Activated T-helper 2 cell treated with anti-CD3 and anti-CD28 coated beads, Interferon-gamma antibody, Interleukin-2, Interleukin-4, amounts not matched to agents 10 μg/mL and 5 μg/mL and 100 μg/mL, durations not matched to agents 14 hours and 24 hours and 36 hours (primary cell): ENCODE measurements around the gene ZNF578. TPM values are rescaled to one million over a fixed set of nuclear protein-coding genes. Genes with fewer than 3 reads are reported as not detected.
"Not testable (repeated sequence)": the region's sequence is repeated elsewhere in the genome, so short reads cannot be mapped to it uniquely, and the experiment has no call there.

Experiments used
- DNase-seq: peaks from one replicate; pipeline ENCODE4 v3.0.0; 2021; ENCODE audit warnings: low spot score
- H3K27ac Mint-ChIP-seq: one replicate; pipeline ENCODE4 v1.8.0; 2021; ENCODE audit warnings: mixed read lengths
- H3K27me3 Mint-ChIP-seq: one replicate; pipeline ENCODE4 v1.8.0; 2021; ENCODE audit warnings: low read depth, mixed read lengths
- H3K36me3 Mint-ChIP-seq: one replicate; pipeline ENCODE4 v1.8.0; 2021; ENCODE audit warnings: low read depth, mixed read lengths
- H3K4me1 Mint-ChIP-seq: one replicate; pipeline ENCODE4 v1.8.0; 2021; ENCODE audit warnings: low read depth, mixed read lengths
- H3K4me3 Mint-ChIP-seq: one replicate; pipeline ENCODE4 v1.8.0; 2021; ENCODE audit warnings: low read depth, mild to moderate bottlenecking, moderate library complexity, mixed read lengths
- H3K9me3 Mint-ChIP-seq: one replicate; pipeline ENCODE4 v1.8.0; 2021; ENCODE audit warnings: mixed read lengths
- intact Hi-C: fragments of 100-400 bp; cut with micrococcal nuclease; formaldehyde crosslinking; loops from one replicate; pipeline ENCODE4 v1.15.1; 2023
- total RNA-seq: library from RNA; stranded (reverse); gene quantifications from 2 replicates; pipeline ENCODE4 v1.2.3, GENCODE V29; 2022

ZNF578 gene
- total RNA-seq, 1 donor from 2014 or later, result 0.21 TPM

DNA sequence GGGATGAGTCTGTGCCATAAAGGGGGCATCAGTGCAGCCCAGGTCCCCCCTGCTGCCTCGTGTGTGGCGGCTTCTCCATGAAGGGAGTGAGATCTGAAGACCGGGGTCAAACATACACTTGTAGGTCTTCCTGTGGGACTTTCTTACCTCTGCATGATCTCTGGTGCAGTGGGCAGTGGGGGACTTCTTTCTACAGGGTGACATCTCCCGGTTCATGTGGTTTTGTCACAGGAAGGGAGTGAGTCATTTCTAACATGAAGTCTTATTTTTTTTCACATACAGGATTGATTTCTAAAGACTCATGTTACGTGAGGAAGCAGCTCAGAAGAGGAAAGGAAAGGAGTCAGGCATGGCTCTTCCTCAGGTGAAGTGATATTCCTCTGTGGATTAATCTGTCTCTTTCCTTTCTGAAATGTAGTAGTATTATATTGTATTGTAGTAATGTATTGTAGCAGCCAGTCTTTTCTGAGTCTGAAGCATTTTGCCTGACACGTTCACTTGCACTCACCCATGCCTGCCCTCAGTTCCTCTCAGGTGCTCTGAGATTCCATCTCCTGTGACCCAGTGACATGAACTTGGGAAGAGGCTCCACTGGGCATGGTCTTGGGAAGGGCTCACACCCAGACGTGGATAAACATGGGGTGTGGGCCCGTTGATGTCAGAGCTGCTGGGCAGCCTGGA lies 89.8 kb downstream of the ZNF578 start:
- Mint-ChIP-seq H3K27me3 (no peaks in the 10 kb centered on the region), H3K4me1 (peaks cover 14% of the 10 kb centered on the region), H3K36me3 (peaks cover 93% of the 10 kb centered on the region), H3K4me3 (no peak overlapping the region), H3K9me3 (peaks cover 57% of the 10 kb centered on the region), H3K27ac (peak overlapping the region; percentile 40)
- intact Hi-C loops, result no loop called here
- DNase-seq, result peak; percentile 13

DNA sequence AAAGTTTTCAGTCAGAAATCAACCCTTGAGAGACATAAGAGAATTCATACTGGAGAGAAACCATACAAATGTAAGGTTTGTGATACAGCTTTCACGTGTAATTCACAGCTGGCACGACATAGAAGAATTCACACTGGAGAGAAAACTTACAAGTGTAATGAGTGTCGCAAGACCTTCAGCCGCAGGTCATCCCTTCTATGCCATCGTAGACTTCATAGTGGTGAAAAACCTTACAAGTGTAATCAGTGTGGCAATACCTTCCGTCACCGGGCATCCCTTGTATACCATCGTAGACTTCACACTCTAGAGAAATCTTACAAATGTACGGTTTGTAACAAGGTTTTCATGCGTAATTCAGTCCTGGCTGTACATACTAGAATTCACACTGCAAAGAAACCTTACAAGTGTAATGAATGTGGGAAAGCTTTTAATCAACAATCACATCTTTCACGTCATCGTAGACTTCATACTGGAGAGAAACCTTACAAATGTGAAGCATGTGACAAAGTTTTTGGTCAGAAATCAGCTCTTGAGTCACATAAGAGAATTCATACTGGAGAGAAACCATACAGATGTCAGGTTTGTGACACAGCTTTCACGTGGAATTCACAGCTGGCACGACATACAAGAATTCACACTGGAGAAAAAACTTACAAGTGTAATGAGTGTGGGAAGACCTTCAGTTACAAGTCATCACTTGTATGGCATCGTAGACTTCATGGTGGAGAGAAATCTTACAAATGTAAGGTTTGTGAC lies 101.0 kb downstream of the ZNF578 start:
- DNase-seq, result no peak
- H3K36me3 Mint-ChIP-seq, result peaks cover 91% of the 10 kb centered on the region
- intact Hi-C loops, result no loop called here
- H3K4me3 Mint-ChIP-seq, result no peak overlapping the region
- H3K27ac Mint-ChIP-seq, result no peak overlapping the region
- no peaks in the 10 kb centered on the region for H3K4me1 Mint-ChIP-seq
- H3K27me3 Mint-ChIP-seq, result no peaks in the 10 kb centered on the region
- H3K9me3 Mint-ChIP-seq, result peaks cover 68% of the 10 kb centered on the region

DNA sequence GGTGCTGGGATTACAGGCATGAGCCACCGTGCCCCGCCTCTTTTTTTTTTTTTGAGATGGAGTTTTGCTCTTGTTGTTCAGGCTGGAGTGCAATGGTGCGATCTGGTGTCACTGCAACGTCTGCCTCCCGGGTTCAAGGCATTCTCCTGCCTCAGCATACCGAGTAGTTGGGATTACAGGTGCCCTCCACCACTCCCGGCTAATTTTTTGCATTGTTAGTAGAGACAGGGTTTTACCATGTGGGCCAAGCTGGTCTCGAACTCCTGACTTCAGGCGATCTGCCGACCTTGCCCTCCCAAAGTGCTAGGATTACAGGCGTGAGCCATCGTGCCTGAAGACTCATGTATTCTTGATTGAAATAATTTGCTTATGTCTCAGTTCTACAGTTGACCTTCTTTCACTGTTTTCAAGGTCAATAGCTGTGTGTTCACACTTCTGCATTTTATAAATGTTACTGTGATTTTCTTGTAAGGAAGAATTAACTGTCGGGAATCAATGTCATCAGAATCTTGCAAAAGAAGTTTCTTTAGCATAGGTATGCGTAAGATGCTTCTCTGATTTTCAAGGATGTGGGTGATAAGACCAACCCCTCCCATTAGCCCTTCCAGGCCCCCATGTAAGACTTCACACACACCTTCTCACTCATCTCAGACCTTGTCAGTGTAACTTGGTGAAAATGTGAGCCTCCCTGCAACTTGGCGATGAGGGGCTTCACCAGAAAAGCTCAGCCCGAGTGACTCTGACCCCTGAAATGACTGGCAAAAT lies 104.1 kb downstream of the ZNF578 start:
- peaks cover 78% of the 10 kb centered on the region for H3K9me3 Mint-ChIP-seq

DNA sequence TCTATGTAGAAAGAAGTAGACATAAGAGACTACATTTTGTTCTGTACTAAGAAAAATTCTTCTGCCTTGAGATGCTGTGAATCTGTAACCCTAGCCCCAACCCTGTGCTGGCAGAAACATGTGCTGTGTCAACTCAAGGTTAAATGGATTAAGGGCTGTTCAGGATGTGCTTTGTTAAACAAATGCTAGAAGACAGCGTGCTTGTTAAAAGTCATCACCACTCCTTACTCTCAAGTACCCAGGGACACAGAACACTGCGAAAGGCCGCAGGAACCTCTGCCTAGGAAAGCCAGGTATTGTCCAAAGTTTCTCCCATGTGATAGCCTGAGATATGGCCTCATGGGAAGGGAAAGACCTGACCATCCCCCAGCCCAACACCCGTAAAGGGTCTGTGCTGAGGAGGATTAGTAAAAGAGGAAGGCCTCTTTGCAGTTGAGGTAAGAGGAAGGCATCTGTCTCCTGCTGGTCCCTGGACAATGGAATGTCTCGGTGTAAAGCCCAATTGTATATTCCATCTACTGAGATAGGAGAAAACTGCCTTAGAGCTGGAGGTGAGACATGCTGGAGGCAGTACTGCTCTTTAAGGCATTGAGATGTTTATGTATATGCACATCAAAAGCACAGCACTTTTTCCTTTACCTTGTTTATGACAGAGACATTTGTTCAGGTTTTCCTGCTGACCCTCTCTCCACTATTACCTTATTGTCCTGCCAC lies 105.5 kb downstream of the ZNF578 start:
- intact Hi-C loops, result not testable (repeated sequence)

More for the DNA sequence above, 104.1 kb downstream of the ZNF578 start:
- Mint-ChIP-seq H3K27ac (no peak overlapping the region), H3K4me1 (no peaks in the 10 kb centered on the region), H3K36me3 (peaks cover 90% of the 10 kb centered on the region), H3K27me3 (no peaks in the 10 kb centered on the region), H3K4me3 (no peak overlapping the region)
- intact Hi-C loops, result no loop called here
- DNase-seq, result no peak

DNA sequence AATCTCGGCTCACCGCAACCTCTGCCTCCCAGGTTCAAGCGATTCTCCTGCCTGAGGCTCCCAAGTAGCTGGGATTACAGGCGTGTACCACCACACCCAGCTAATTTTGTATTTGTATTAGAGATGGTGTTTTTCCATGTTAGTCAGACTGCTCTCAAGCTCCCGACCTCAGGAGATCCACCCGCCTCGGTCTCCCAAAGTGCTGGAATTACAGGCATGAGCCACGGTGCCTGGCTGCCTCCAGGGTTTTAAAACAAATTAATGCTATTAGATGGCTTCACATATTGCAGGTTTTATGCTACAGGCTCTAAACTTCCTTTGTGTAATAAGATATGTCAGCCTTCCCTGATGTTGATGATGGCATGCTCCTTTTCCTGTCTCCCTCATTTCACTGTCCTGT lies 108.3 kb downstream of the ZNF578 start:
- peaks cover 77% of the 10 kb centered on the region for H3K9me3 Mint-ChIP-seq
- H3K4me1 Mint-ChIP-seq, intact Hi-C loops, DNase-seq, H3K27me3 Mint-ChIP-seq, H3K27ac Mint-ChIP-seq, H3K4me3 Mint-ChIP-seq: not testable (repeated sequence)
- peaks cover 80% of the 10 kb centered on the region for H3K36me3 Mint-ChIP-seq

More for the DNA sequence above, 105.5 kb downstream of the ZNF578 start:
- not testable (repeated sequence) for H3K4me3 Mint-ChIP-seq, H3K27ac Mint-ChIP-seq, H3K4me1 Mint-ChIP-seq, DNase-seq, H3K27me3 Mint-ChIP-seq
- Mint-ChIP-seq H3K9me3 (peaks cover 75% of the 10 kb centered on the region), H3K36me3 (peaks cover 90% of the 10 kb centered on the region)

Other genes with a start within 250 kb of the ZNF578 start
- 15.9 and 18.2 TPM in 2 replicates for gene ZNF766, start 184.0 kb upstream of the ZNF578 start, total RNA-seq
- 3.2 and 3.6 TPM in 2 replicates for gene ZNF480, start 156.4 kb upstream of the ZNF578 start, total RNA-seq
- gene ZNF610, start 117.3 kb upstream of the ZNF578 start, total RNA-seq, result 0.50 and 1.1 TPM in 2 replicates
- 8.1 and 10.0 TPM in 2 replicates for gene ZNF880, start 83.6 kb upstream of the ZNF578 start, total RNA-seq
- gene ZNF528, start 55.7 kb upstream of the ZNF578 start, total RNA-seq, result 5.2 and 5.5 TPM in 2 replicates
- not detected in 2 replicates for gene ZNF534, start 24.4 kb upstream of the ZNF578 start, total RNA-seq
- 20.7 and 22.6 TPM in 2 replicates for gene ZNF808, start 74.1 kb downstream of the ZNF578 start, total RNA-seq
- gene ZNF701, start 116.7 kb downstream of the ZNF578 start, total RNA-seq, result 17.1 and 17.8 TPM in 2 replicates
- gene ZNF83, start 184.8 kb downstream of the ZNF578 start, total RNA-seq, result 23.1 and 24.1 TPM in 2 replicates